Measurements from ENCODE around the gene RIPPLY2. TPM values are rescaled to one million over a fixed set of nuclear protein-coding genes. Genes with fewer than 3 reads are reported as not detected.
A peak's percentile ranks its signal among the peaks of the same experiment; 100 is the strongest.

Gene RIPPLY2
- total and polyA plus RNA-seq, 4 donors = 0.05 to 0.24 TPM; not detected in 2

- no peak for TF ChIP-seq CTCF (IDR thresholded peaks at IDR 0.05; ENCODE audit: control extremely low read depth, extremely low read depth)
- Histone ChIP-seq H3K4me1 (ENCODE audit: control insufficient read depth in 5 of 5, insufficient read depth in 5 of 5, low read length in 5 of 5) (no peaks in the 10 kb centered on the region), H3K27ac (ENCODE audit: low read depth in 1 of 2, low read length in 1 of 2) (no peak overlapping the region), H3K36me3 (ENCODE audit: control insufficient read depth in 4 of 4, insufficient read depth in 4 of 4, low read length in 4 of 4) (peaks cover 9 to 17% (median 11%) of the 10 kb centered on the region in 4 donors), H3K9me3 (ENCODE audit: control insufficient read depth in 4 of 4, insufficient read depth in 3 of 4, low read length in 3 of 4) (no peaks in the 10 kb centered on the region), H3K27me3 (ENCODE audit: control insufficient read depth in 3 of 3, insufficient read depth in 3 of 3, low read length in 2 of 3) (no peaks in the 10 kb centered on the region), H3K4me3 (no peak overlapping the region), H3K9ac (ENCODE audit: insufficient read depth in 1 of 2, low read length in 2 of 2) (no peak overlapping the region)
- WGBS, 2 donors = 49 to 68% methylated on average over 1 of the region's 1 CpG
- no peak for ATAC-seq (ENCODE audit: insufficient read depth, low FRiP score)
- DNase-seq = no peak
Measured at GRCh38 chr6:83868639-83869038, 15.5 kb downstream of the RIPPLY2 start.

- Histone ChIP-seq H3K27ac (ENCODE audit: low read depth in 1 of 2, low read length in 1 of 2) (no peak overlapping the region), H3K4me1 (ENCODE audit: control insufficient read depth in 5 of 5, insufficient read depth in 5 of 5, low read length in 5 of 5) (no peaks in the 10 kb centered on the region), H3K9me3 (ENCODE audit: control insufficient read depth in 4 of 4, insufficient read depth in 3 of 4, low read length in 3 of 4) (no peaks in the 10 kb centered on the region), H3K9ac (ENCODE audit: insufficient read depth in 1 of 2, low read length in 2 of 2) (no peak overlapping the region), H3K4me3 (no peak overlapping the region), H3K36me3 (ENCODE audit: control insufficient read depth in 4 of 4, insufficient read depth in 4 of 4, low read length in 4 of 4) (peaks cover 7 to 13% (median 10%) of the 10 kb centered on the region in 4 donors), H3K27me3 (ENCODE audit: control insufficient read depth in 3 of 3, insufficient read depth in 3 of 3, low read length in 2 of 3) (no peaks in the 10 kb centered on the region)
- WGBS, 2 donors = 90 to 95% methylated on average over 4 of the region's 4 CpGs
- no peak for ATAC-seq (ENCODE audit: insufficient read depth, low FRiP score)
- TF ChIP-seq CTCF (IDR thresholded peaks at IDR 0.05; ENCODE audit: control extremely low read depth, extremely low read depth) = no peak
- no peak for DNase-seq
Measured at GRCh38 chr6:83870649-83871048, 17.5 kb downstream of the RIPPLY2 start.

- ATAC-seq (ENCODE audit: insufficient read depth, low FRiP score) = no peak
- DNase-seq = peak in 1 of 3 donors; percentile 18
- H3K4me1 ChIP-seq (ENCODE audit: control insufficient read depth in 5 of 5, insufficient read depth in 5 of 5, low read length in 5 of 5) = no peaks in the 10 kb centered on the region
- no peak for TF ChIP-seq CTCF (IDR thresholded peaks at IDR 0.05; ENCODE audit: control extremely low read depth, extremely low read depth)
- peaks cover 0 to 4% (median 2%) of the 10 kb centered on the region in 4 donors for H3K36me3 ChIP-seq (ENCODE audit: control insufficient read depth in 4 of 4, insufficient read depth in 4 of 4, low read length in 4 of 4)
- H3K27ac ChIP-seq (ENCODE audit: low read depth in 1 of 2, low read length in 1 of 2) = no peak overlapping the region
- no peak overlapping the region for H3K9ac ChIP-seq (ENCODE audit: insufficient read depth in 1 of 2, low read length in 2 of 2)
- H3K9me3 ChIP-seq (ENCODE audit: control insufficient read depth in 4 of 4, insufficient read depth in 3 of 4, low read length in 3 of 4) = no peaks in the 10 kb centered on the region
- H3K4me3 ChIP-seq = no peak overlapping the region
- no peaks in the 10 kb centered on the region for H3K27me3 ChIP-seq (ENCODE audit: control insufficient read depth in 3 of 3, insufficient read depth in 3 of 3, low read length in 2 of 3)
- 88% methylated on average over 3 of the region's 3 CpGs for WGBS, 2 donors
Measured at GRCh38 chr6:83872386-83873118, 19.4 kb downstream of the RIPPLY2 start.

- H3K9ac ChIP-seq (ENCODE audit: insufficient read depth in 1 of 2, low read length in 2 of 2) = no peak overlapping the region
- no peaks in the 10 kb centered on the region for H3K9me3 ChIP-seq (ENCODE audit: control insufficient read depth in 4 of 4, insufficient read depth in 3 of 4, low read length in 3 of 4)
- ATAC-seq (ENCODE audit: insufficient read depth, low FRiP score) (no peak), DNase-seq (no peak)
- H3K4me1 ChIP-seq (ENCODE audit: control insufficient read depth in 5 of 5, insufficient read depth in 5 of 5, low read length in 5 of 5) = no peaks in the 10 kb centered on the region
- no peak overlapping the region for H3K27ac ChIP-seq (ENCODE audit: low read depth in 1 of 2, low read length in 1 of 2)
- peaks cover 0 to 2% (median 0%) of the 10 kb centered on the region in 4 donors for H3K36me3 ChIP-seq (ENCODE audit: control insufficient read depth in 4 of 4, insufficient read depth in 4 of 4, low read length in 4 of 4)
- H3K4me3 ChIP-seq = no peak overlapping the region
- TF ChIP-seq CTCF (IDR thresholded peaks at IDR 0.05; ENCODE audit: control extremely low read depth, extremely low read depth) = no peak
- H3K27me3 ChIP-seq (ENCODE audit: control insufficient read depth in 3 of 3, insufficient read depth in 3 of 3, low read length in 2 of 3) = no peaks in the 10 kb centered on the region
Measured at GRCh38 chr6:83873869-83874268, 20.7 kb downstream of the RIPPLY2 start.
